GM21528 (cell line): ENCODE results near the gene EXPH5.
A peak's percentile ranks its signal among the peaks of the same experiment; 100 is the strongest.
"Not testable (repeated sequence)": the region's sequence is repeated elsewhere in the genome, so short reads cannot be mapped to it uniquely, and the experiment has no call there.

ENCODE experiments used
- ATAC-seq: cut with Tn5 transposase; IDR thresholded peaks from one replicate; pipeline ENCODE4 v1.9.1; 2021; ENCODE audit warnings: mild to moderate bottlenecking, moderate library complexity; ENCODE audit not compliant: unreplicated experiment, low FRiP score

EXPH5 gene, protein sequence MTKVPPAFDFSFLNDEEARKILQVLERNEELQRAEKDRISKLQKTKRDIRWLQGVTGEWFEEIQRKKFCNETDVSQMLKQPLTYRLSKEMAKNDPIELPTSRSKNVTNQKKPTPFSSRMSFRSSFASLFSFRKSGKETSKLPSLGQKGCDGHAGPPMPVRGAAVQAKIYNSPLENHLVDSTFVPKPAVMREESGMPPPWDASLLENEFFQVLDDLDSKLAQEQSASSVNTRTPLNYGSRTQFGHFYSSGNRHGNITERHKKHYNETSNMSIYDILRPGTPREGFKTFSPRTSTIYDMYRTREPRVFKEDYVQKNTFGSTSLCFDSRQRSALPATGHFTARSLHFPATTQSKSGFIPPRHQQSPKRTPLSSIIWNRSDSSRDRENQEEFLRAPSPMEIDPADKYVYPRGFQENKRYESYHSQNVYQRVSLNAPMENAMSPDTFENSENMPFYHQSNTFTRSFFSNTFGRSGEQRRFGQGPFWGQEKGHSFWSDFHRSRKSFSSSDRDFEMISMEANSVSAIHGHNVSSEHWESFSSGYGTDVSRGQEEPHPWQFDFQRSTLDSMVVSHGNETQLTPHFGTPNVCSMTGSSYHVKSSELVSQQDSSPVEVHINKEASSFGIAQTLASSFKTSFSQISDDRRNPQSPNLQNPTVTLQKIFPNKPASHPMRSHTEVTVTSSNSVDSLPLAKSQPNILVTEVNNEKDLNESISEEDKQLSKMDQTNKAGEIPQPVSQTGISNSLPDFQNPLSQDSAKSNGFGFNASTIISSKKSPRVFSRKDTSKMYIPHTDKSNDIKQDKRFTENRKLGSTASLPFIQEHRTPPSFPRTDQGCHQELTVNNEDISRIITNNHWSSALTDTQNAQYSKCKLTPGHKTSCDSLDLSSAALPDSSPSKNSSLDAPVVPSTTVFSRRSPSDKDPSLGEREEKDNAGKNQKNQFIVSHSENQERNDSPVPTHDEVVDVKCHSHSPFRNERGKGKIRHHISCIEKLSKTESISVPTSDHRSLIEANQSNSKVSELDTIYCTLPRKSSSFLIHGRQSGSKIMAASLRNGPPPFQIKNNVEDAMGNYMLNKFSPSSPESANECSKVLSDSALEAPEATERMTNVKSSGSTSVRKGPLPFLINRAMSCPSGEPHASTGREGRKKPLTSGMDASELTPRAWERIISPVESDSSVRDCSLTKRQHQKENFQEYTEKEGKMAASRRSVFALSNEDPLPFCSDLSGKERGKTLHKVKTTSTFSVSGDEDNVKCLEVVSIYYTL (N-terminal part only)

DNA sequence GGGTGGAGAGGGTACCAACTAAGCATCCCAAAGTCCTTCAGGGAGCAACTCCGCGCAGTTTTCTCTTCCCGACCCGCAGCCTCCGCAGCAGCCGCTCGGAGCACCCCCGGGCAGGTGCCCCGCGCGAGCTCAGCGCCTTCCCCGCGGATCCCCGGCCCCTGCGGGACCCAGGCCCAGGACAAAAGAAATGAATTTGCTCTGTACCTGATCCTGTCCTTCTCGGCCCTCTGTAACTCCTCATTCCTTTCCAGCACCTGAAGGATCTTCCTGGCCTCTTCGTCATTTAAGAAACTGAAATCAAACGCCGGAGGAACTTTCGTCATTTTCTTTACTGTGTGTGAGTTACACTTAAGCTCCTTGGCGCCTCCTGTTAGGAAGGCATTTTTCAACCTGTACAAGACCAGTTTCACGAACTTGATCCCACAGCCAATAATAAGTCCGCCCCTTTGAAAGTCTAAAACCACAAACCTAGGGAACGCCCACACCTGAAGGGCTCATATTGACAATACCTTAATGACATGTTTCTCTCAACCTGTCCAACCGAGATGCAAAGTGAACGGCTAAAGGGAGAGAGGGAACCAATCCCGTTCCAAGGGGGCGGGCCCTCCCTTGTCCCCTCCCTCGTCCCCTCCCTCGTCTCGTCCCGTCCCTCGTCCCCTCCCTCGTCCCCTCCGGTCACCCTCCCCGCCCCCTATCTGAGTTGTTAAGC lies at the start of gene EXPH5:
TSS of gene EXPH5 (minus strand) at position 555 of the 709 bp plus-strand sequence. CDS start at position 323, 232 bp downstream.
- peak; percentile 97 for ATAC-seq

DNA sequence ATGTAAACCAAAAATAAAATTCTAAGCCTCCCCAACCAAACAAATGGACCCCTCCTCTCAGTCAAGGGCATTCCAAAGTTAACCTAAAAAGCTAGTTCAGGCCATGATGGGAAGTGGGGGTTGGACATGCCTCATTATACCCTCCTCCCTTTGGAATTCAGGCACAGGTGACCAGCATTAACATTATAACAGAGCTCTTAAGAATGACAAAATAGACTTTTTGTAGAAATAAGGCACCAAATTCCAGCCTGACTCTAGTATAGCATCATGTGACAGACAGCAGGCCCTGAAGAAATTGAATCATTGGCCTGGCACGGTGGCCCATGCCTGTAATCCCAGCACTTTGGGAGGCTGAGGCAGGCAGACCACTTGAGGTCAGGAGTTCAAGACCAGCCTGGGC lies 48.2 kb upstream of the EXPH5 start:
- not testable (repeated sequence) for ATAC-seq

- no peak for ATAC-seq
These were observed 45.6 kb upstream of the EXPH5 start for GRCh38 chr11:108639146-108639545.

DNA sequence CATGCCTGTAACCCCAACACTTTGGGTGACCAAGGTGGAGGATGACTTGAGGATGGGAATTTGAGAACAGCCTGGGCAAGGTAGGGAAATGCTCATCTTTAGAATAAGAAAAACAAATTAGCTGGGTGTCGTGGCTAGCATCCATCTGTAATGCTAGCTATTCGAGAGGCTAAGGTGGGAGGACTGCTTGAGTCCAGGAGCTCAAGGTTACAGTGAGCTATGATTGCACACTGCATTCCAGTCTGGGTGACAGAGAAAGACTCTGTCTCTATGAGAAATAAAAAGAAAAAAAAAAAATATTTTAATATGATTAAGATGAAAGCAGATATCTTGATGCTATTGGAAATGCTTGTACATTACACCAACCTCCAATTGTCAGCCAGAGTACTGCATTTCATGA lies 42.7 kb upstream of the EXPH5 start:
- ATAC-seq = no peak

DNA sequence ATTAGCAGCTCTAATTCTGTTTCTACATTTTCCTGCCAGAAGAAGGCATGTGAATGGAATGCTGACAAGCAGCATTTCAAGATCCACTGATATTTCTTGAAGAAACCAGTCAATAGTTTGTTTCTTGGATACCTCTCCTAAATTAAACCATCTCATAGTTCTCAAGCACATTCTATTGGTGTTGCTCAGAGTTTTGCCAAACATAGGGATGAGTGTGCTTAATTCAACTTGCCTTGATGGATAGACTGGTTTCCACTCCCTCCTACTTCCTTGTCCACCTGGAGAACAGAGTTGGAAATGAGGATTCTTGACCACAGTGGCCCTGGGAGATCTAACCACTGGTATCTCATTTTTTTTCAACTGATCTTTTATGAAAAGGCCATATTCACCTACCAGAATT lies 41.5 kb upstream of the EXPH5 start:
- ATAC-seq = no peak

- ATAC-seq = no peak
These were observed 38.6 kb upstream of the EXPH5 start for GRCh38 chr11:108632041-108632704.

DNA sequence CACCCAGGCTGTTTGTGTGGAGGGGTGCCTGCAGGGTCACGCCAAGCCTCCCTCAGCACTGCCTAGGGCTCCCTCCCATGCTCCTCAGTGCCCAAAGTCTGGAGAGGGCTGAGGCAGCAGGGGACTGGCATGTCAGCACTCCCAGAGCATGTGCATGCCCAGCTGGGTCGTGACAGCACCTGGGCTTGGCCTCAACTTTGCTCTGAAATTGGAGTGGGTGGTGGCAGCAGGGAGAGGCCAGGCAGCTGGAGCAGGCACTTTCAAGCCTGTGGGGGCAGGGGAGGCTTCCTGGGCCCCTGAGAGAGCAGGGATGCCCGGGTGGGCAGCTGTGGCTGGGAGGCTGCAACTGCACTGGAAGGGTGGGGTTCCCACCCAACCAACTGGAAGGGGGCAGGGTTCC lies 35.7 kb upstream of the EXPH5 start:
- no peak for ATAC-seq

GRCh38 chr11:108628812-108629211 lies 35.2 kb upstream of the EXPH5 start:
- ATAC-seq = no peak

DNA sequence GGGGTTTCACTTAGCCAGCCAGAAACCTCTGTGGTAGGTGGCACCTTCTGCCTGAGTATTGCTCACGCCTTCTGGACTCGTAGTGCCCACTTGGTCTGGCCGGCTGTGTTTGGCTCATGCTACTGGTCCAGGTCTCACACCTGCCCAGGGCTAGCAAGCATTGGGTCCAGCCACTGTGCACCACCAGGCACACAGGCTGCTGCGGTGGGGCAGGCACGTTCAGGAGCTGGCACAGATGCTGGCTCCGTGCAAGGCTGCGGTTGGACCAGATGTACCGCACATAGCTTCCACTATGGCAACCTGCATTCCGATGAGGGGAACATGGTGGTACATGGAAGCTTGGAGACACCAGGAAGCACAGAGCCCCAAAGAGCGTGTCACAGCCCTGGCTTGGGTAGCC lies 34.8 kb upstream of the EXPH5 start:
- ATAC-seq = no peak

- ATAC-seq = no peak
These were observed 30.8 kb upstream of the EXPH5 start for GRCh38 chr11:108624196-108624925.

GRCh38 chr11:108622341-108622740 lies 28.8 kb upstream of the EXPH5 start:
- ATAC-seq = no peak

DNA sequence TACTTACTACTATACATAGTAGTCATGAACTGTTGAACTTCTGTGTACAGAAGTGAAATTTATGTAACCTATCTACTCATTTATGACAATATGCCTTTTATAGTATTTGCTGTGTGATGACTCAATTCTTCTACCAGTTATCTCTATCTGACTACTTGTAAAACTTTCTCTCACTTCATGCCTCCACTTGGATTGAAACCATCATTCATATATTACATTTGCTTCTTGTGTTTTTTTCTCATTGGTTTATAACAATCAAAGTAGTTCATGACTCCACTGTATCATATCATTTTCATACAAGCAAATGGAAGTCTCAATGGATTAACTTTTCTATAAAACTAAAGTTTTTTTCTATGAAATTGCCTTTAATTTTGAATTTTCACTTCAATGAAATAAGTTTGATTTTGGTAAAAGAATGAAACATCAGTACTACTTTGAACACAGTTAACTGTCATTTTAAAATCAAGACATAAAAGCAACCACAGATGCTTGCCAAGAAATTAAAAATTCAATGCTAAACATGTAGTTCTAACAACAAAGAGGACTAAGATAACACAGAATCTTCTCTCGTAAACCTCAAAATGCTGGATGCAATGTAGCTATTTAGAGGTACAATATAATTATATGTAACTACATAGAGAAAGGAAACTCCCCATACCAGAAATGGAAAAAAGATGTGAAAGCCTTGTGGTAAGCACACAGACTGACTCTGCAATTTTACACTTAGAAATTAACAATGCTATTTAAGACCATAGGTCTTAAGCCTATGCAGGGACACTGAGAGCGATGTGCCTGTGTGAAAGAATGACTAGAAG lies 27.6 kb upstream of the EXPH5 start:
- ATAC-seq = peak; percentile 89

- no peak for ATAC-seq
These were observed 25.0 kb upstream of the EXPH5 start for GRCh38 chr11:108618529-108618928.

GRCh38 chr11:108617055-108617454 lies 23.5 kb upstream of the EXPH5 start:
- ATAC-seq = no peak

GRCh38 chr11:108616549-108616948 lies 23.0 kb upstream of the EXPH5 start:
- ATAC-seq = no peak

DNA sequence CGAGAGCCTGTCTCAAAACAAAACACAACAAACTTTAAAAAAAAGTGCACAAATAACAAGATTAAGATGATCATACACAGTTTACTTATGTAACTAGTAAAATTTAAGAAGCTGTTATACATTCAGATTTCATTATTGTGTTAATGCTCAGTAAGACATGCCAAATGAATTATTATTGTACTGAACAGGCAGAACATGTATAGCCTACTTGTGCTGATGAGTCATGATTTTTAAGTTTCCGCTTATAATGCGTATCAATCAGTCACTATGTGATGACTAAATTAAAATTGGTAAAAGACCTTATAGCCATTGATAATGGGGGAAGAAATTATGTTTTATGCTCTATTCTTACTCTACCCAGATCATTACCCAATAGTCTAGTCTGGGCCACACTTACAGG lies 20.5 kb upstream of the EXPH5 start:
- ATAC-seq = no peak

DNA sequence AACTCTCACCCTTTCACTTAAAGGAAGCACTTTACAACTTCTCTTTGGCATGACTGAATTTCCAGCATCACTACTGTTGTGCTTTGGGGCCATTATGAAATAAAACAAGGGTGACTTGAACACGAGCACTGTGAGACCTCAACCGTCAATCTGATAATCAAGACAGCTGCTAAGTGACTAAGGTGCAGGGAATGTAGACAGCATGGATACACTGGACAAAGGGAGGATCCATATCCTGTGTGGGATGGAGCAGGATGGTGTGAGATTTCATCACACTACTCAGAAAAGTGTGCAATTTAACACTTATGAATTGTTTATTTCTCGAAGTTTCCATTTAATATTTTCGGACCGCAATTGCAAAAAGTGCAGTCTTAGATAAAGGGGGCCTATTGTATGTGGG lies 16.1 kb upstream of the EXPH5 start:
- no peak for ATAC-seq

DNA sequence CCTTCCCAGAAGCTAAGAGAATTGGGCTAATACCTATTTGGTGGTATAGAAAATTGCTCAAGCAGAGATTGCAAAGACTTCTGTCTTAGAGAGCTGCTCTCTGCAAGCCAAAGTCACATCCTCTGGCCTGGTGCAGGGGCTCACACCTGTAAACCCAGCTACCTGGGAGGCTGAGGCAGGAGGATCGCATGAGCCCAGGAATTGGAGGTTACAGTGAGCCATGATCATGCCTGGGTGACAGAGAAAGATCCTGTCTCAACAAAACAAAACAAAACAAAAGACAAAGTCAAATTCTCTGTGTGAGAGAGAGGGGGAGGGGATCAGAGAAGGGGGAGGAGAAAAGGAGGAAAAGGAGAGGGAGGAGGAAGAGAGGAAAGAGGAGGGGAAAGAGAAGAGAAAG lies 15.0 kb upstream of the EXPH5 start:
- ATAC-seq = no peak
